Activated CD4-positive, alpha-beta T cell treated with anti-CD3 and anti-CD28 coated beads, Interleukin-2, amount 10 ng/mL, durations not matched to agents 24 days and 14 days (primary cell): ENCODE results near the gene ARL17A. TPM values are rescaled to one million over a fixed set of nuclear protein-coding genes. Genes with fewer than 3 reads are reported as not detected.
"Not testable (repeated sequence)": the region's sequence is repeated elsewhere in the genome, so short reads cannot be mapped to it uniquely, and the experiment has no call there.

Source experiments
- DNase-seq: peaks from one replicate; pipeline ENCODE4 v3.0.0; 2022
- H3K27ac Mint-ChIP-seq: one replicate; pipeline ENCODE4 v1.8.0; 2022; ENCODE audit warnings: mild to moderate bottlenecking, mixed read lengths
- H3K27me3 Mint-ChIP-seq: one replicate; pipeline ENCODE4 v1.8.0; 2022; ENCODE audit warnings: mixed read lengths
- H3K36me3 Mint-ChIP-seq: one replicate; pipeline ENCODE4 v1.8.0; 2022; ENCODE audit warnings: low read depth, mild to moderate bottlenecking, mixed read lengths
- H3K4me1 Mint-ChIP-seq: one replicate; pipeline ENCODE4 v1.8.0; 2021; ENCODE audit warnings: mixed read lengths
- H3K4me3 Mint-ChIP-seq: one replicate; pipeline ENCODE4 v1.8.0; 2022; ENCODE audit warnings: mild to moderate bottlenecking, moderate library complexity, mixed read lengths
- H3K9me3 Mint-ChIP-seq: one replicate; pipeline ENCODE4 v1.8.0; 2021; ENCODE audit warnings: mixed read lengths
- intact Hi-C: fragments of 100-400 bp; cut with micrococcal nuclease; formaldehyde crosslinking; loops from one replicate; pipeline ENCODE4 v1.15.1; 2023
- total RNA-seq: library from RNA; stranded (reverse); gene quantifications from 2 replicates; pipeline ENCODE4 v1.2.3, GENCODE V29; 2022

The ARL17A gene
- total RNA-seq, result 21.3 and 23.5 TPM in 2 replicates

DNA sequence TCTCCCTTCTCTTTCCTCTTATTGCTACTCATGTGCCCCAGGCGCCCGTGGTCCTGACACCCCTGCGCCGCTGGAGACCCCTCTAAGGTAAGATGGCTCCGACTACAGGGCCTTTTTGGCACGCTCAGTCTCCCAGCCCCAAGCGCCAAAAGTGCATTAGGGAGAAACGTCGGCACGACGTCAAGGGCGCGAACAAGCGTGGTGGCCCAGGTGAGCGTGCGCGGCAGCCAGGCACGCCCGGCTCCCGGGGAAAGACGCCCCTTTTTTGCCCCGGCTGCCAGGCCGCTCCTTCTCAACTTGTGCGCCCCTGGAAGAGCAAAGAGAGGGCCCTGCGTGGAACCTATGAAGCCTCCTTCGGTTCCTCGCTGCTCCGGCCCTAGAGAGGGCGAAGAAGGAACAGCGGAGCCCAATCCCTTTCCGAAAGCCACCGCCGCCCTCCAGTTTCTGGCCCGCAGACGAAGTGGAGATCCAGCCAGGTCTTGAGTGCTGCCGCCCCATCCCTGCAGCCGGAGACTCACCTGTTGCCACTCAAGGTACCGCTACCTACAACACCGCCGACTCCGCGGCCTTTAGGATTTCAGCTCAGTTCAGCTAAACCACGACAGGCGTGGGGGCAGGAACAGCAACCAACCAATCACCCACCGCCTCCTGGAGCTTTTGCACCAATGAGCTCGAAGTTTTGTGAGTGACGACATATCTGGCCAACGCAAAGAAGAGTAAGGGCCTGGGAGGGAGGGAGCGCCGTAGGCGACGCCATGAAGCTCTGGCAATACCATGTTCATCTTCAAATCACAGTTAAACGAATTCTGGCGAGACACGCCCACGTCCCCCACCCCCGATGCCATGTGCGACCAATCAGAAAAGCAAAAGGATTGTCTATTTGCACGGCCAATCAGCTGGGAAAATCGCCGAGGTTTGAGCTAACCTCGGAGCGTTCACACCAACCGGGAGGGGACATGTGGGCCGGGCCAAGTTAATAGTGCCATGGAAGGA, at the start of gene ARL17A:
ARL17A (minus strand) TSS at position 609 of the 993 bp plus-strand sequence. CDS start 3,369 bp downstream, outside the sequence.
- H3K27me3 Mint-ChIP-seq, intact Hi-C loops, H3K4me1 Mint-ChIP-seq, H3K4me3 Mint-ChIP-seq, H3K36me3 Mint-ChIP-seq, H3K9me3 Mint-ChIP-seq, H3K27ac Mint-ChIP-seq: not testable (repeated sequence)
- DNase-seq, result peak; percentile 94

GRCh38 chr17:46628753-46629436, 49.4 kb upstream of the ARL17A start:
- H3K27ac Mint-ChIP-seq, H3K36me3 Mint-ChIP-seq, intact Hi-C loops, DNase-seq, H3K4me3 Mint-ChIP-seq, H3K27me3 Mint-ChIP-seq, H3K9me3 Mint-ChIP-seq, H3K4me1 Mint-ChIP-seq: not testable (repeated sequence)

DNA sequence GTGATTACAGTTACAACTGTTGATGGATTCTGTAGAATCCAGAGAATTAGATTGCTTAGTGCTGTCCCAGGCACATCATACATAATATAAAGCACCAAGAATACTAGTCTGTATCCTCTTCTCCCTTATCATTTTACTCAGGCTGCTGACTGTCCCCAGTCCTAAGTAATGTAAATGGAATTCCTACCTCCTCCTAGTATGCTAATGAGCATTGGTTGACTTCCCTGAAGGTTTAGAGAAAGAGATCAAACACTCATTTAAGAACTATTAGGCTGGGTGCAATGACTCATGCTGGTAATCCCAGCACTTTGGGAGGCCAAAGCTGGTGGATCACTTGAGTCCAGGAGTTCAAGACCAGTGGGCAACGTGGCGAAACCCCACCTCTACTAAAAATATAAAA, 48.0 kb upstream of the ARL17A start:
- H3K36me3 Mint-ChIP-seq, H3K9me3 Mint-ChIP-seq, intact Hi-C loops, H3K27me3 Mint-ChIP-seq, H3K4me3 Mint-ChIP-seq, H3K27ac Mint-ChIP-seq, H3K4me1 Mint-ChIP-seq: not testable (repeated sequence)
- peak; percentile 1 for DNase-seq

DNA sequence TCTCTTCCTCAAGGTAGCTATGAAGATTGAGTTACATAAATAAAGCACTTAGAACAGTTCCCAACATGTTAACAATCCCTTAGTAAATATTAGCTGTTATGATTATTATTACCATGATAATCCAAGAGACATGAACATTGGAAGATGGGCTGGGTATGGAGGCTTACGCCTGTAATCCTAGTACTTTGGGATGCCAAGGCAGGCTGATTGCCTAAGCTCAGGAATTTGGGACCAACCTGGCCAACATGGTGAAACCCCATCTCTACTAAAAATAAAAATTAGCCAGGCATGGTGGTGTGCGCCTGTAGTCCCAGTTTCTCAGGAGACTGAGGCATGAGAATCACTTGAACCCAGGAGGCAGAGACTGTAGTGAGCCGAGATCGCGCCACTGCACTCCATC, 45.2 kb upstream of the ARL17A start:
- intact Hi-C loops, H3K9me3 Mint-ChIP-seq, H3K27me3 Mint-ChIP-seq, H3K4me1 Mint-ChIP-seq, H3K36me3 Mint-ChIP-seq, DNase-seq, H3K4me3 Mint-ChIP-seq, H3K27ac Mint-ChIP-seq: not testable (repeated sequence)

- H3K27ac Mint-ChIP-seq, intact Hi-C loops, DNase-seq, H3K36me3 Mint-ChIP-seq, H3K4me1 Mint-ChIP-seq, H3K4me3 Mint-ChIP-seq, H3K27me3 Mint-ChIP-seq, H3K9me3 Mint-ChIP-seq: not testable (repeated sequence)
Observed at GRCh38 chr17:46623790-46624189, 44.3 kb upstream of the ARL17A start.

DNA sequence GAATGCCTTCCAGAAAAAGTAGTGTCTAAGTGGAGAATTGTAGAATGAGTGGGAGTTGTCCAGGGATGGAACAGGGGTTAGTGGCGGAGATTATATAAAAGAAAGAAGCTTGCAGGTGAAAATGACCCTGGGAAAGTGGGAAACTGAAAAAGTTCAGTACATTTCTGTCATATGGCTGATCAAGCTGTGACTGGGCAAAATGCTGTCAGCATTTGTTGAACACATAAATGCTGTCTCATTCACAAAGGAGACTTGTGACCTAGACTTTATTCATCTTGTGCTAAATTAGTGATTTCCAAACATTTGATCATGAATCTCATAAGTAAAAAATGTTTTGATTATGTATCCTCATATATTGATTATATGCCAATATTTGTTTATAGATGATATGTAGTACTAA, 39.5 kb upstream of the ARL17A start:
- H3K27ac Mint-ChIP-seq, H3K27me3 Mint-ChIP-seq, H3K4me1 Mint-ChIP-seq, H3K4me3 Mint-ChIP-seq, DNase-seq, H3K36me3 Mint-ChIP-seq, H3K9me3 Mint-ChIP-seq, intact Hi-C loops: not testable (repeated sequence)

- DNase-seq, H3K4me1 Mint-ChIP-seq, intact Hi-C loops, H3K4me3 Mint-ChIP-seq, H3K9me3 Mint-ChIP-seq, H3K36me3 Mint-ChIP-seq, H3K27me3 Mint-ChIP-seq, H3K27ac Mint-ChIP-seq: not testable (repeated sequence)
Observed at GRCh38 chr17:46617121-46617520, 37.6 kb upstream of the ARL17A start.

GRCh38 chr17:46613876-46614275, 34.4 kb upstream of the ARL17A start:
- DNase-seq, H3K27me3 Mint-ChIP-seq, H3K36me3 Mint-ChIP-seq, H3K4me1 Mint-ChIP-seq, H3K4me3 Mint-ChIP-seq, H3K27ac Mint-ChIP-seq, H3K9me3 Mint-ChIP-seq, intact Hi-C loops: not testable (repeated sequence)

GRCh38 chr17:46611304-46611703, 31.8 kb upstream of the ARL17A start:
- H3K27me3 Mint-ChIP-seq, DNase-seq, intact Hi-C loops, H3K36me3 Mint-ChIP-seq, H3K9me3 Mint-ChIP-seq, H3K4me1 Mint-ChIP-seq, H3K27ac Mint-ChIP-seq, H3K4me3 Mint-ChIP-seq: not testable (repeated sequence)

GRCh38 chr17:46603125-46603524, 23.6 kb upstream of the ARL17A start:
- intact Hi-C loops, H3K36me3 Mint-ChIP-seq: not testable (repeated sequence)

DNA sequence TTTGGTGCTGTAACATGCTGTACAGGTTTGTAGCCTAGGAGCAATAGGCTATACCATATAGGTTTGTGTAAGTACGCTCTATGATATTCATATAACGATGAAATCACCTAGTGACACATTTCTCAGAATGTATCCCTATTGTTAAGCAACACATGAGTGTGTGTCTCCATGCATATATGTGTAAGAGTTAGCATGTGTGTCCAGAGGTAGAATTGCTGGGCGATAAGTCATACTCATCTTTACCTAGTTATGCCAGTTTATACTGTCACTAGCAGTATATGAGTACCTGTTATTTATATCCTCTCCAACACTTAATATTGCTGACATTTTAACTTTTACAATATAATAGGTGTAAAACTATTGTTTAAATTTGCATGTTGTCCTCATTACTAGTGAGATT, 21.3 kb upstream of the ARL17A start:
- H3K4me3 Mint-ChIP-seq, H3K36me3 Mint-ChIP-seq, H3K9me3 Mint-ChIP-seq, DNase-seq, intact Hi-C loops, H3K27me3 Mint-ChIP-seq, H3K4me1 Mint-ChIP-seq, H3K27ac Mint-ChIP-seq: not testable (repeated sequence)

More at GRCh38 chr17:46603125-46603524, 23.6 kb upstream of the ARL17A start:
- H3K27ac Mint-ChIP-seq, H3K4me3 Mint-ChIP-seq, H3K9me3 Mint-ChIP-seq, H3K4me1 Mint-ChIP-seq, H3K27me3 Mint-ChIP-seq, DNase-seq: not testable (repeated sequence)

DNA sequence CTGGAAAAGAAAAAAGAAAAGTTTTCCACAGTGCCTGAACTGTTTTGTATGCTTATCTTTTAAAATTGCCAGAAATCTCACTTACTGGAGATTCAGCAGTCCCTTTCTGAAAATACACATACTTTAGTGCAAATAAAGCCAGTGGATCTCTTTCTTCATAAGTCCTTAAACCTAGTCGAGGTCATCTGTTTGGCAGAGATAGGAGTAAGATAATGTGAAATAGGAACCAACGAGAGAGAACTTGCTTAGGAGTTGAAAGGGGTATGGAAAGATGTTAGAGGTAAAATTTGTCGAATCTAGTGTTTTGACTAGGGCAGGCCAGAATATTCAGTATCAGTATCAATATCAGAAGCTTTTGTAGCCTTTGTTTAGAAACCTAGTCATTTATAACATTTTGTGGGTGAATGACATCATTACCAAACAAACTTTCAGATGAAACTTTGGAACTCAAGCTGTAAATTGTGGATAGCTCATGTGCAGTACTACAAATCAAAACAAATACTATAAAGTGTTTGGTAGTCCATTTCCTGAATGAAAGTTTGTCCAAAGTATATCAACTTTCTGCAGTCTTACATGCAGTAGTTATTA, 18.9 kb upstream of the ARL17A start:
- H3K27me3 Mint-ChIP-seq, DNase-seq, H3K27ac Mint-ChIP-seq, H3K36me3 Mint-ChIP-seq, intact Hi-C loops, H3K4me3 Mint-ChIP-seq, H3K4me1 Mint-ChIP-seq, H3K9me3 Mint-ChIP-seq: not testable (repeated sequence)

DNA sequence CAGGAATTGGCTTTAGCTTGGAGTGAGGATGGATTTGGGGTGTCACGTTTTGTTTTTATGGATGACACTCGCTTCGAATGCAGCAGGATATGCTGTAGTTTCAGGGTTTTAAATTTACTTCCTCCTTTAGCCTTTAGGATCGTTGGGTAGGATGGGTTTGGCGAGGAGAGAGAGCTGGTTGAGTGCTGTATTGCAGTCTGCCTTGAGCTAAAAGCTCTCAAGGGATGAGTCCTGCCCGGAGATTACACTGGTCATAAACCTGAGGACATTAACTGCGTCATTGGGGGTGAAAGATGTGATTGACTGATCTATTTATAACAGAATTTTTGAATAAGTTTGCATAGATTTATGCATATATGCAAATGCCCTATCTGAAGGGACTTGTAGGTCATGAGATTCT, 11.8 kb upstream of the ARL17A start:
- DNase-seq, H3K27ac Mint-ChIP-seq, H3K36me3 Mint-ChIP-seq, intact Hi-C loops, H3K4me1 Mint-ChIP-seq, H3K9me3 Mint-ChIP-seq, H3K27me3 Mint-ChIP-seq, H3K4me3 Mint-ChIP-seq: not testable (repeated sequence)
